22Rv1 (cell line): ENCODE measurements around the gene KHDRBS2.

Experiments used
- CTCF ChIP-seq: fragments of 450-650 bp; IDR thresholded peaks from 2 replicates; pipeline ENCODE4 v1.5.1; 2017; ENCODE audit warnings: mild to moderate bottlenecking
- ZFX ChIP-seq: fragments of 450-650 bp; IDR thresholded peaks from 2 replicates; pipeline ENCODE4 v1.6.1; 2017; ENCODE audit warnings: antibody characterized with exemption, borderline replicate concordance

DNA sequence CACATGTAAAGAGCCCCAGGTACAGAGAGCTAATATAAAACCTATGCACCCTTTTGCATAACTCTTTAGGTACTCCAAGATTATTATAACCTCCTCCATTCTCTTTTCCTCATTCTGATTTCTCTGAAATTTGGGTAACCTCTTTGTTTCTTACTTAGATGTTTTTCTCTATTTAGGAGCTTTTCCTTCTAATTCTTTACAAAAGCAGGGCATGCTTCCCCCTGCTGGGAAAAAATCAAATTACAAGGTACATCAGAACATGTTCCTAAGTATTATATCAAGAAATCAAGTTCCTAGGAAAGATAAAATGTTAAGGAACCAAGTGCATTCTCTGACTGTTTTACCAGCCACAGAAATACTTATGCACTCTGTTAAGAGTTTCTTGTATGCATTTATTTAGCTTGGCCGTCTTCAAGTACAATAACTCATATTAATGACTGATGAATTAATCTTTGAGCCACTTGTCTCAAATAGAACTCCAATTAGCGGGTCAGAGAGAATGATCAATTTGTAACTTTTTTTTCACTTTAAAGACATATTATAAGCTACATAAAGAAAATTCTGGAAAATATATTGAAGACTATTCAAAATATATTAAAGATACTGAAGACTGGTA lies 2.1 kb downstream of the KHDRBS2 start:
- TF ChIP-seq ZFX (no peak), CTCF (peak; percentile 86)
